ENCODE measurements around the gene CELF2.

CELF2 gene

GRCh38 chr10:11300026-11300425, 282.4 kb downstream of the CELF2 start:
- no peak for DNase-seq (ENCODE audit: low read depth in 2 of 2)

- DNase-seq (ENCODE audit: low read depth in 2 of 2): no peak
These were observed 282.9 kb downstream of the CELF2 start for GRCh38 chr10:11300563-11300962.

GRCh38 chr10:11301571-11302111, 284.0 kb downstream of the CELF2 start:
- no peak for DNase-seq (ENCODE audit: low read depth in 2 of 2)

GRCh38 chr10:11302181-11302580, 284.5 kb downstream of the CELF2 start:
- DNase-seq (ENCODE audit: low read depth in 2 of 2): no peak

- DNase-seq (ENCODE audit: low read depth in 2 of 2): no peak
These were observed 285.9 kb downstream of the CELF2 start for GRCh38 chr10:11303361-11304170.

- no peak for DNase-seq (ENCODE audit: low read depth in 2 of 2)
These were observed 287.4 kb downstream of the CELF2 start for GRCh38 chr10:11304906-11305585.

GRCh38 chr10:11305825-11306593, 288.3 kb downstream of the CELF2 start:
- DNase-seq (ENCODE audit: low read depth in 2 of 2): no peak

GRCh38 chr10:11307004-11307403, 289.3 kb downstream of the CELF2 start:
- DNase-seq (ENCODE audit: low read depth in 2 of 2): no peak

- DNase-seq (ENCODE audit: low read depth in 2 of 2): no peak
These were observed 290.3 kb downstream of the CELF2 start for GRCh38 chr10:11307937-11308336.

- no peak for DNase-seq (ENCODE audit: low read depth in 2 of 2)
These were observed 293.4 kb downstream of the CELF2 start for GRCh38 chr10:11311027-11311426.

GRCh38 chr10:11313463-11313862, 295.8 kb downstream of the CELF2 start:
- DNase-seq (ENCODE audit: low read depth in 2 of 2): no peak

GRCh38 chr10:11317936-11318670, 300.4 kb downstream of the CELF2 start:
- no peak for DNase-seq (ENCODE audit: low read depth in 2 of 2)

GRCh38 chr10:11318826-11319598, 301.3 kb downstream of the CELF2 start:
- no peak for DNase-seq (ENCODE audit: low read depth in 2 of 2)

- DNase-seq (ENCODE audit: low read depth in 2 of 2): no peak
These were observed 302.4 kb downstream of the CELF2 start for GRCh38 chr10:11319990-11320602.

- no peak for DNase-seq (ENCODE audit: low read depth in 2 of 2)
These were observed 303.3 kb downstream of the CELF2 start for GRCh38 chr10:11320809-11321520.

GRCh38 chr10:11322698-11323097, 305.0 kb downstream of the CELF2 start:
- no peak for DNase-seq (ENCODE audit: low read depth in 2 of 2)

GRCh38 chr10:11324761-11325321, 307.2 kb downstream of the CELF2 start:
- no peak for DNase-seq (ENCODE audit: low read depth in 2 of 2)

GRCh38 chr10:11325817-11326216, 308.1 kb downstream of the CELF2 start:
- DNase-seq (ENCODE audit: low read depth in 2 of 2): no peak

GRCh38 chr10:11326241-11326640, 308.6 kb downstream of the CELF2 start:
- DNase-seq (ENCODE audit: low read depth in 2 of 2): no peak

Data from activated CD8-positive, alpha-beta memory T cell treated with anti-CD3 and anti-CD28 coated beads for 4 hours (primary cell).